ENCODE measurements around the gene PRRT1B.

PRRT1B gene

DNA sequence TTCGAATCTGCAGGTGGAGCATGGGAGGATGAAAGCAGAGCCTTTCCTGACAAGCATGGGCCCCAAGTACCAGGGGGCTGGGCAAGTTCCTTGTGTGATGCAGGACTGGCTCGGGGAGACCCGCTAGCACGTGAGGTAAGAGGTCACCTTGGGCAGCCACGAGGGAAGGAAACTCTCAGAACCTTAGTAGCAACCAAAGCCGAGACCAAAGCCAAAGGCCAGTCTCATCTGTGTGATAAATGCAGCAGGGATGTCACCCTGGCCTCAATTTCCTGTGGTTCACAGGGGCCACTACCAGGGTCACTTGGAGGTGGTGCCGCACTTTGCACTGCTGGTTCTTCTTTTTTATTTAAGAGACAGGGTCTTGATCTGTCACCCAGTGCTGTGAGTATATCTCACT, 39.5 kb downstream of the PRRT1B start:
- H3K9me2 ChIP-seq (replicated peaks; ENCODE audit: low read depth, low read length) = no peaks in the 10 kb centered on the region
- peak overlapping the region; percentile 84 for H3K4me2 ChIP-seq (ENCODE audit: low read depth, low read length, poor library complexity, severe bottlenecking)
- H2AFZ ChIP-seq (ENCODE audit: low read length) = no peak overlapping the region
- TF ChIP-seq, protein P1, sequence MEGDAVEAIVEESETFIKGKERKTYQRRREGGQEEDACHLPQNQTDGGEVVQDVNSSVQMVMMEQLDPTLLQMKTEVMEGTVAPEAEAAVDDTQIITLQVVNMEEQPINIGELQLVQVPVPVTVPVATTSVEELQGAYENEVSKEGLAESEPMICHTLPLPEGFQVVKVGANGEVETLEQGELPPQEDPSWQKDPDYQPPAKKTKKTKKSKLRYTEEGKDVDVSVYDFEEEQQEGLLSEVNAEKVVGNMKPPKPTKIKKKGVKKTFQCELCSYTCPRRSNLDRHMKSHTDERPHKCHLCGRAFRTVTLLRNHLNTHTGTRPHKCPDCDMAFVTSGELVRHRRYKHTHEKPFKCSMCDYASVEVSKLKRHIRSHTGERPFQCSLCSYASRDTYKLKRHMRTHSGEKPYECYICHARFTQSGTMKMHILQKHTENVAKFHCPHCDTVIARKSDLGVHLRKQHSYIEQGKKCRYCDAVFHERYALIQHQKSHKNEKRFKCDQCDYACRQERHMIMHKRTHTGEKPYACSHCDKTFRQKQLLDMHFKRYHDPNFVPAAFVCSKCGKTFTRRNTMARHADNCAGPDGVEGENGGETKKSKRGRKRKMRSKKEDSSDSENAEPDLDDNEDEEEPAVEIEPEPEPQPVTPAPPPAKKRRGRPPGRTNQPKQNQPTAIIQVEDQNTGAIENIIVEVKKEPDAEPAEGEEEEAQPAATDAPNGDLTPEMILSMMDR (conservative IDR thresholded peaks at IDR 0.05; ENCODE audit: low read length) = no peak
- no peak for TF ChIP-seq EZH2phosphoT487 (IDR thresholded peaks at IDR 0.05; ENCODE audit: borderline replicate concordance)
- H3K9me3 ChIP-seq (ENCODE audit: insufficient read depth, low read depth, low read length) = no peaks in the 10 kb centered on the region
- H3K27me3 ChIP-seq (ENCODE audit: insufficient read depth, low read length, poor library complexity, severe bottlenecking) = no peaks in the 10 kb centered on the region
- H3K36me3 ChIP-seq (ENCODE audit: insufficient read depth, low read length) = peaks cover 32% of the 10 kb centered on the region; the same call in 1 of the 2 replicates
- no peaks in the 10 kb centered on the region for H4K20me1 ChIP-seq (ENCODE audit: insufficient read depth, low read length, poor library complexity, severe bottlenecking)
- peak overlapping the region; percentile 72 for H3K9ac ChIP-seq (ENCODE audit: low read depth, low read length, poor library complexity, severe bottlenecking)
- H3F3A ChIP-seq (ENCODE audit: low read depth) = peaks cover 15% of the 10 kb centered on the region
- peaks cover 35% of the 10 kb centered on the region for H3K4me1 ChIP-seq (ENCODE audit: insufficient read depth, low read length, poor library complexity, severe bottlenecking)
- H3K79me2 ChIP-seq (ENCODE audit: insufficient read depth, low read length) = no peaks in the 10 kb centered on the region
- peak overlapping the region; percentile 52 for H3K4me3 ChIP-seq (ENCODE audit: low read length, poor library complexity, severe bottlenecking)

DNA sequence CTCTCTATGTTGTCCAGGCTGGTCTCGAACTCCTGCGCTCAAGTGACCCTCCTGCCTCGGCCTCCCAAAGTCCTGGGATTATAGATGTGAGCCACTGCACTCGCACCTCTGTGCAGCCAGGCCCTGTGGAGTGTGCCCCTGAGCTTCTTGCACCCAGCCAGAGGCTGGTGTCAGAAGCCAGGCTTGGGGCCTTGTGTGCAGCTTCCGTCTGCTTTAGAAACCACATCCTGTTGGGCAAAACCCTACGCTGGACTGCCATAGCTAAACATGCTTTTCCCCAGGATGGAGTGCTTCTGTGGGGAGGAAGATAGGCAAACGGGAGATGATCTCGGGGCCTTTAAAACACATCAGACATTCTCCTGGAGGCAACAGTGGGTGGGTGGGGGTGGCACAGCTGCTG, 40.1 kb downstream of the PRRT1B start:
- no peak overlapping the region for H2AFZ ChIP-seq (ENCODE audit: low read length)
- peaks cover 40% of the 10 kb centered on the region for H3K4me1 ChIP-seq (ENCODE audit: insufficient read depth, low read length, poor library complexity, severe bottlenecking)
- peaks cover 15% of the 10 kb centered on the region for H3F3A ChIP-seq (ENCODE audit: low read depth)
- H3K79me2 ChIP-seq (ENCODE audit: insufficient read depth, low read length) = no peaks in the 10 kb centered on the region
- peak overlapping the region; percentile 72 for H3K9ac ChIP-seq (ENCODE audit: low read depth, low read length, poor library complexity, severe bottlenecking)
- peak overlapping the region; percentile 84 for H3K4me2 ChIP-seq (ENCODE audit: low read depth, low read length, poor library complexity, severe bottlenecking)
- no peaks in the 10 kb centered on the region for H3K9me3 ChIP-seq (ENCODE audit: insufficient read depth, low read depth, low read length)
- peaks cover 26% of the 10 kb centered on the region; the same call in 1 of the 2 replicates for H3K36me3 ChIP-seq (ENCODE audit: insufficient read depth, low read length)
- no peaks in the 10 kb centered on the region for H3K27me3 ChIP-seq (ENCODE audit: insufficient read depth, low read length, poor library complexity, severe bottlenecking)
- H3K9me2 ChIP-seq (replicated peaks; ENCODE audit: low read depth, low read length) = no peaks in the 10 kb centered on the region
- H4K20me1 ChIP-seq (ENCODE audit: insufficient read depth, low read length, poor library complexity, severe bottlenecking) = no peaks in the 10 kb centered on the region
- H3K4me3 ChIP-seq (ENCODE audit: low read length, poor library complexity, severe bottlenecking) = peak overlapping the region; percentile 52
- TF ChIP-seq, protein P1 (conservative IDR thresholded peaks at IDR 0.05; ENCODE audit: low read length) = no peak

DNA sequence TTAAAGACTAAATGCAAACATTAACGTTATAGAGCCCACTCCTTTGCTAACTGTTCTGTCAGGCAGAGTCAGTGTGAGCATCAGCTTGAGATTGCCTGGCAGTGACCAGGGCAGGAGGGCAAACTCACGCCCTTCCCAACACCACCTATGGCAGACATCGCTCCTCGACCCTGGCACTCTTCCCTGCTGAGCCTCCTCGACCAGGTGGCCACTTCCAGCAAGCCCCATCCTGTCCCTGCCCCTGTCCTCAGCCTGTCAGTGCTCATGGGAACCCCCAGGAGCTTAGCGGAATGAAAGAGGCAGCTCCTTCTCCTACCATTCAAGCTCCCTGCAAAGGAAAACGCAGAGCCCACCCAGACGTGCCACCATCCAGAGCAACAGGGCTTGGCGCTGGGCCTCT, 42.0 kb downstream of the PRRT1B start:
- H3K79me2 ChIP-seq (ENCODE audit: insufficient read depth, low read length) = no peaks in the 10 kb centered on the region
- peaks cover 50% of the 10 kb centered on the region for H3K4me1 ChIP-seq (ENCODE audit: insufficient read depth, low read length, poor library complexity, severe bottlenecking)
- TF ChIP-seq EZH2phosphoT487 (IDR thresholded peaks at IDR 0.05; ENCODE audit: borderline replicate concordance) = no peak
- TF ChIP-seq, protein P1 (conservative IDR thresholded peaks at IDR 0.05; ENCODE audit: low read length) = no peak
- peaks cover 20% of the 10 kb centered on the region; the same call in 1 of the 2 replicates for H3K36me3 ChIP-seq (ENCODE audit: insufficient read depth, low read length)
- peaks cover 15% of the 10 kb centered on the region for H3F3A ChIP-seq (ENCODE audit: low read depth)
- no peak overlapping the region for H3K4me3 ChIP-seq (ENCODE audit: low read length, poor library complexity, severe bottlenecking)
- no peaks in the 10 kb centered on the region for H3K9me2 ChIP-seq (replicated peaks; ENCODE audit: low read depth, low read length)
- no peaks in the 10 kb centered on the region for H4K20me1 ChIP-seq (ENCODE audit: insufficient read depth, low read length, poor library complexity, severe bottlenecking)
- H3K9me3 ChIP-seq (ENCODE audit: insufficient read depth, low read depth, low read length) = no peaks in the 10 kb centered on the region
- H3K27me3 ChIP-seq (ENCODE audit: insufficient read depth, low read length, poor library complexity, severe bottlenecking) = no peaks in the 10 kb centered on the region
- no peak overlapping the region for H2AFZ ChIP-seq (ENCODE audit: low read length)
- no peak overlapping the region for H3K9ac ChIP-seq (ENCODE audit: low read depth, low read length, poor library complexity, severe bottlenecking)
- H3K4me2 ChIP-seq (ENCODE audit: low read depth, low read length, poor library complexity, severe bottlenecking) = no peak overlapping the region

Measured in Loucy (cell line).